IMR-90 (cell line): ENCODE data around the gene BTN3A1. TPM values are rescaled to one million over a fixed set of nuclear protein-coding genes. Genes with fewer than 3 reads are reported as not detected.

ENCODE experiments used
- ATAC-seq: fragments of 200-7000 bp; cut with Tn5 transposase; 2 replicates; pipeline ENCODE4 v1.9.1; 2020; ENCODE audit warnings: low read depth, mild to moderate bottlenecking, moderate library complexity
- BruUV-seq: library from RNA; stranded (reverse); fragments of 400-500 nt; replicated peaks from 2 replicates; lab custom pipeline; 2021; lab: Mats Ljungman, UMichigan
- CTCF ChIA-PET: fragments of 300-600 bp; formaldehyde crosslinking; extraction: SDS; loops from one replicate; lab custom pipeline; 2021; ENCODE audit warnings: antibody characterized with exemption; lab: Yijun Ruan, JAX
- POLR2A ChIA-PET: fragments of 300-600 bp; sonication (Branson Sonifier 250); formaldehyde crosslinking; loops from one replicate; lab custom pipeline; 2022; ENCODE audit warnings: antibody characterized with exemption; ENCODE audit not compliant: unreplicated experiment; lab: Charles Lee
- DNase-seq: peaks from one replicate; pipeline ENCODE4 v3.0.0; 2013
- H2AFZ ChIP-seq: replicated peaks from 2 replicates; pipeline ENCODE3; 2013; ENCODE audit warnings: low read length, mild to moderate bottlenecking; ENCODE audit not compliant: poor library complexity
- H2AK5ac ChIP-seq: 2 replicates; pipeline ENCODE4 v1.6.1; 2013; ENCODE audit warnings: low read depth, low read length, inconsistent platforms
- H2AK9ac ChIP-seq: replicated peaks from 2 replicates; pipeline ENCODE3; 2013; ENCODE audit warnings: mild to moderate bottlenecking, low read depth, low read length, moderate library complexity; ENCODE audit not compliant: poor library complexity
- H2BK120ac ChIP-seq: 2 replicates; pipeline ENCODE4 v1.6.1; 2013; ENCODE audit warnings: low read depth, low read length, inconsistent platforms
- H2BK15ac ChIP-seq: 3 replicates; pipeline ENCODE4 v1.6.1; 2013; ENCODE audit warnings: low read depth, low read length, inconsistent platforms
- H2BK20ac ChIP-seq: 2 replicates; pipeline ENCODE4 v1.6.1; 2013; ENCODE audit warnings: low read depth, mild to moderate bottlenecking, inconsistent platforms, low read length, moderate library complexity
- H2BK5ac ChIP-seq: 2 replicates; pipeline ENCODE4 v1.6.1; 2013; ENCODE audit warnings: mild to moderate bottlenecking, low read depth, low read length, inconsistent platforms; ENCODE audit not compliant: poor library complexity, severe bottlenecking
- H3K14ac ChIP-seq: replicated peaks from 2 replicates; pipeline ENCODE4 v1.6.1; 2013; ENCODE audit warnings: low read depth, low read length, inconsistent platforms
- H3K18ac ChIP-seq: 2 replicates; pipeline ENCODE4 v1.6.1; 2013; ENCODE audit warnings: low read depth, low read length, control low read depth
- H3K23ac ChIP-seq: 2 replicates; pipeline ENCODE4 v1.6.1; 2013; ENCODE audit warnings: low read depth, low read length, inconsistent platforms
- H3K27ac ChIP-seq: 2 replicates; pipeline ENCODE4 v1.5.1; 2013; ENCODE audit warnings: mild to moderate bottlenecking, control low read depth, low read length; ENCODE audit not compliant: insufficient read depth
- H3K27me3 ChIP-seq: 2 replicates; pipeline ENCODE4 v1.6.1; 2013; ENCODE audit warnings: low read length; ENCODE audit not compliant: control insufficient read depth, insufficient read depth
- H3K36me3 ChIP-seq: 2 replicates; pipeline ENCODE4 v1.6.1; 2013; ENCODE audit warnings: low read length, mixed read lengths; ENCODE audit not compliant: control insufficient read depth, insufficient read depth
- H3K4ac ChIP-seq: 2 replicates; pipeline ENCODE4 v1.6.1; 2013; ENCODE audit warnings: low read depth, low read length, inconsistent platforms
- H3K4me1 ChIP-seq: 2 replicates; pipeline ENCODE4 v1.6.1; 2013; ENCODE audit warnings: low read length, mixed read lengths; ENCODE audit not compliant: control insufficient read depth, insufficient read depth
- H3K4me2 ChIP-seq: 2 replicates; pipeline ENCODE4 v1.6.1; 2013; ENCODE audit warnings: low read depth, mild to moderate bottlenecking, control low read depth, low read length, moderate library complexity
- H3K4me3 ChIP-seq: 2 replicates; pipeline ENCODE4 v1.5.1; 2013; ENCODE audit warnings: low read depth, mild to moderate bottlenecking, control low read depth, low read length, moderate library complexity; ENCODE audit not compliant: insufficient read depth
- H3K56ac ChIP-seq: 2 replicates; pipeline ENCODE4 v1.6.1; 2013; ENCODE audit warnings: low read length, inconsistent platforms; ENCODE audit not compliant: insufficient read depth; ENCODE audit errors: extremely low read depth
- H3K79me1 ChIP-seq, 2 experiments: 2 replicates each; pipeline ENCODE4 v1.6.1; 2013; ENCODE audit warnings: low read length in 2 of 2, inconsistent platforms in 1 of 2, low read depth in 1 of 2
- H3K9ac ChIP-seq: 2 replicates; pipeline ENCODE4 v1.6.1; 2013; ENCODE audit warnings: low read depth, low read length, control low read depth
- H3K9me1 ChIP-seq: 2 replicates; pipeline ENCODE4 v1.6.1; 2013; ENCODE audit warnings: low read length, inconsistent platforms; ENCODE audit not compliant: insufficient read depth
- H3K9me3 ChIP-seq: 2 replicates; pipeline ENCODE4 v1.6.1; 2013; ENCODE audit warnings: low read length; ENCODE audit not compliant: control insufficient read depth, insufficient read depth
- H4K20me1 ChIP-seq: 2 replicates; pipeline ENCODE4 v1.6.1; 2013; ENCODE audit warnings: low read length, inconsistent platforms; ENCODE audit not compliant: insufficient read depth
- H4K5ac ChIP-seq: 2 replicates; pipeline ENCODE4 v1.6.1; 2013; ENCODE audit warnings: mild to moderate bottlenecking, low read depth, low read length, control low read depth
- H4K8ac ChIP-seq, 2 experiments: 2 replicates each; pipeline ENCODE4 v1.6.1; 2013; ENCODE audit warnings: low read depth in 2 of 2, low read length in 2 of 2, control low read depth in 1 of 2, inconsistent platforms in 1 of 2
- H4K91ac ChIP-seq: 2 replicates; pipeline ENCODE4 v1.6.1; 2013; ENCODE audit warnings: low read depth, low read length, inconsistent platforms; ENCODE audit not compliant: insufficient read depth
- MAZ ChIP-seq: IDR thresholded peaks from 2 replicates; pipeline ENCODE4 v1.6.1; 2012; ENCODE audit warnings: low read depth, mild to moderate bottlenecking, low read length, improper control_type of control experiment, moderate library complexity, borderline replicate concordance
- WGBS, 2 experiments: methylation state at CpG; one replicate each; pipeline versions ENCODE4 v1.1.5 to v1.1.7; 2013; ENCODE audit warnings: missing lambda C conversion rate in 2 of 2; ENCODE audit not compliant: insufficient read length in 1 of 2; ENCODE audit errors: extremely low coverage in 2 of 2; 5-methylcytosine and 5-hydroxymethylcytosine counted together
- dilution Hi-C: fragments of 300-500 bp; cut with HindIII; formaldehyde crosslinking; loops from one replicate; pipeline ENCODE4 v1.14.3; 2018; ENCODE audit warnings: low sequenced_read_pairs; ENCODE audit not compliant: unreplicated experiment
- in situ Hi-C: fragments of 300-500 bp; cut with MboI; formaldehyde crosslinking; loops from 3 replicates; pipeline ENCODE4 v1.14.3; 2019; ENCODE audit warnings: low sequenced_read_pairs, inconsistent platforms, mixed read lengths
- intact Hi-C: fragments of 100-400 bp; cut with micrococcal nuclease; formaldehyde crosslinking; loops from 2 replicates; pipeline ENCODE4 v1.10.0; 2022
- polyA plus RNA-seq, 3 experiments: library from polyadenylated mRNA; depleted of rRNA; stranded (reverse); fragments of >200 nt; gene quantifications; 2 replicates each; pipeline ENCODE4 v1.2.3, GENCODE V29; 2012; ENCODE audit warnings: low replicate concordance in 1 of 3
- total RNA-seq: library from RNA; depleted of rRNA; stranded (reverse); fragments of >200 nt; gene quantifications from 2 replicates; pipeline ENCODE4 v1.2.3, GENCODE V29; 2012
- TF ChIP-seq, protein P1 (sequence below): fragments of 150-350 bp; IDR thresholded peaks from 2 replicates; pipeline ENCODE4 v1.6.1; 2016; ENCODE audit warnings: low read depth, mild to moderate bottlenecking, low read length, moderate library complexity, borderline replicate concordance

The BTN3A1 gene
- total and polyA plus RNA-seq, 2 of the 4 experiments (the other 2 are of a cell fraction) = 14.4 to 16.5 TPM

DNA sequence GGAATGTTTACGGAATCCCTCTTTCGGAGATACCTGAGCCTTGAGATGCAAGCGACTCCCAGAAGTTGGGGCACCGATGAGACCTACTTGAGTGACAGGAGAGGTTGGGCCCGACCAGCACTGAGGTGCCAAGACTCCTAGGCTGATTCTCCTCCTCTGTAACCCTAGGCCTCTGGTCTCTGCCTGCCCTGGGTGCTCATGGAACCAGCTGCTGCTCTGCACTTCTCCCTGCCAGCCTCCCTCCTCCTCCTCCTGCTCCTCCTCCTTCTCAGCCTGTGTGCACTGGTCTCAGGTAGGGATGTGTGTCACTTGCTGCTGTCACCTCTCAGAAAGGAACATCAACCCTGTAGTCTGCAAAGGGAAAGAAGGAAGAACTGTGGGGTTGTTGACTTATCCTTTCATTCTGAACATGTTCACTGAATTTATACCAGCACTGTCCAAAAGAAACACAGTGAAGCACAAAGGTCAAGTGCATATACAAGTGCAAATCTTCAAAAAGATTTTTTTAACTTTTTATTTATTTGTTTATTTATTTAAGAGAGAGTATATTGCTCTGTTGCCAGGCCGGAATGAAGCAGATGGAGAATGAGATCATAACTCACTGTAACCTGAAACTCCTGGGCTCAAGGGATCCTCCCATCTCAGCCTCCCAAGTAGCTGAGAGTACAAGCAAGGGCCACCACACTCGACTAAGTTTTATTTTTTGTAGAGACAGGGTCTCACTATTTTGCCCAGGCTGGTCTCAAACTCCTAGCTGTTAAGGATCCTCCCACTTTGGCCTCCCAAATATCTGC is 18.3 kb upstream of the BTN3A1 start:
- H2AFZ ChIP-seq = peak overlapping the region; percentile 99
- H3K36me3 ChIP-seq = 0 out of 2 replicates have a peak, but pooled peaks cover 2% of the 10 kb centered on the region
- H3K4me3 ChIP-seq = peak overlapping the region; percentile 56
- H2BK15ac ChIP-seq = peak overlapping the region; percentile 9; the same call in 1 of the 3 replicates
- H3K9ac ChIP-seq = peak overlapping the region; percentile 67
- peaks cover 8% of the 10 kb centered on the region for H3K4me1 ChIP-seq
- DNase-seq (peak; percentile 72), ATAC-seq (peak; percentile 38)
- H2BK5ac ChIP-seq = peak overlapping the region; percentile 78
- H2AK5ac ChIP-seq = peak overlapping the region; percentile 95; the same call in 1 of the 2 replicates
- peak overlapping the region; percentile 4 for H2AK9ac ChIP-seq
- peak; percentile 2; the same call in 1 of the 2 replicates for TF ChIP-seq MAZ
- TF ChIP-seq, protein P1, sequence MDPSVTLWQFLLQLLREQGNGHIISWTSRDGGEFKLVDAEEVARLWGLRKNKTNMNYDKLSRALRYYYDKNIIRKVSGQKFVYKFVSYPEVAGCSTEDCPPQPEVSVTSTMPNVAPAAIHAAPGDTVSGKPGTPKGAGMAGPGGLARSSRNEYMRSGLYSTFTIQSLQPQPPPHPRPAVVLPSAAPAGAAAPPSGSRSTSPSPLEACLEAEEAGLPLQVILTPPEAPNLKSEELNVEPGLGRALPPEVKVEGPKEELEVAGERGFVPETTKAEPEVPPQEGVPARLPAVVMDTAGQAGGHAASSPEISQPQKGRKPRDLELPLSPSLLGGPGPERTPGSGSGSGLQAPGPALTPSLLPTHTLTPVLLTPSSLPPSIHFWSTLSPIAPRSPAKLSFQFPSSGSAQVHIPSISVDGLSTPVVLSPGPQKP = no peak
- H4K91ac ChIP-seq = peak overlapping the region; percentile 10
- H3K27me3 ChIP-seq = no peaks in the 10 kb centered on the region
- peaks cover 8% of the 10 kb centered on the region for H3K9me1 ChIP-seq
- no peak overlapping the region for H2BK20ac ChIP-seq
- WGBS, 2 experiments = no CpG with 5 or more reads among the region's 7 CpGs
- peak overlapping the region; percentile 52 for H3K56ac ChIP-seq
- peak overlapping the region; percentile 11; the same call in 1 of the 2 replicates for H2BK120ac ChIP-seq
- peak overlapping the region; percentile 88 for H3K4ac ChIP-seq
- POLR2A ChIA-PET = no interaction called here
- H3K18ac ChIP-seq = no peak overlapping the region; the same call in 1 of the 2 replicates
- peaks cover 0 to 26% of the 10 kb centered on the region in 2 experiments; a peak in 2 of 4 replicates for H3K79me1 ChIP-seq
- peak overlapping the region; percentile 14 to 64; a peak in 3 of 4 replicates for H4K8ac ChIP-seq
- H3K27ac ChIP-seq = peak overlapping the region; percentile 36; the same call in 1 of the 2 replicates
- no TSS peak for BruUV-seq
- dilution Hi-C loops = no loop called here
- in situ Hi-C loops = no loop called here
- CTCF ChIA-PET = no interaction called here
- no peaks in the 10 kb centered on the region for H3K9me3 ChIP-seq
- peak overlapping the region; percentile 54 for H4K5ac ChIP-seq
- no peaks in the 10 kb centered on the region for H4K20me1 ChIP-seq
- peak overlapping the region; percentile 54; the same call in 1 of the 2 replicates for H3K23ac ChIP-seq
- H3K4me2 ChIP-seq = peak overlapping the region; percentile 93
- intact Hi-C loops = no loop called here
- H3K14ac ChIP-seq = peak overlapping the region; percentile 99
